ENCODE data around the gene DOC2B.
A peak's percentile ranks its signal among the peaks of the same experiment; 100 is the strongest.

The DOC2B gene

DNA sequence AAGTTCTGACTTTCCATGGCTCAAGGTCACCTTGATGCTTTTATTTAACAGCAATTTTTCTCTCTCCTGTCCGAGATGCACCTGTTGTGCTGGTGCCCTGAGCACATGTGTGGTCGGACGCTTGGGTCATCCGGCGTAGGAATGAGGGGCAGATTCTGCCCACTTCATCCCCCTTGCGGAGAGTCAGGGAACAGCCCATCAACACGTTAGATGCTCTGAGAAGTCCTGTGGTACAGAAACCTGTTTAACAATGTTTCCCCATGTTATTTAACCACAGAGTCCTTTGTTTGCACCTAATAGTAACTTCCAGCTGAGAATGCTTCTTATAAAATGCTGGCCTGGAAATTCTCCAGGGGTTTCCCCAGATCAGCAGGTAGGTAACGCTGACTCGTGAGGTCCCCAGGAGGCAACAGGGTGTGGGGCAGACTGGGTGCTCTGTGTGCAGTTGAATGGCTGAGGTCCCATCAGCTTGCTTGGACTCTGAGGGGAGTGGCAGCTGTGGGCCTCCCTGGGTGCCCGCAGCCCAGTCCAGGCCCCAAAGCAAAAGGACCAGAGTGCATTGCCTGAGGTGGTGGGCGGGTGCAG is 17.8 kb downstream of the DOC2B start:
- H3K27ac ChIP-seq (ENCODE audit: poor library complexity, severe bottlenecking): no peak overlapping the region
- no peak for DNase-seq (ENCODE audit: low spot score)
- TF ChIP-seq, protein P1, sequence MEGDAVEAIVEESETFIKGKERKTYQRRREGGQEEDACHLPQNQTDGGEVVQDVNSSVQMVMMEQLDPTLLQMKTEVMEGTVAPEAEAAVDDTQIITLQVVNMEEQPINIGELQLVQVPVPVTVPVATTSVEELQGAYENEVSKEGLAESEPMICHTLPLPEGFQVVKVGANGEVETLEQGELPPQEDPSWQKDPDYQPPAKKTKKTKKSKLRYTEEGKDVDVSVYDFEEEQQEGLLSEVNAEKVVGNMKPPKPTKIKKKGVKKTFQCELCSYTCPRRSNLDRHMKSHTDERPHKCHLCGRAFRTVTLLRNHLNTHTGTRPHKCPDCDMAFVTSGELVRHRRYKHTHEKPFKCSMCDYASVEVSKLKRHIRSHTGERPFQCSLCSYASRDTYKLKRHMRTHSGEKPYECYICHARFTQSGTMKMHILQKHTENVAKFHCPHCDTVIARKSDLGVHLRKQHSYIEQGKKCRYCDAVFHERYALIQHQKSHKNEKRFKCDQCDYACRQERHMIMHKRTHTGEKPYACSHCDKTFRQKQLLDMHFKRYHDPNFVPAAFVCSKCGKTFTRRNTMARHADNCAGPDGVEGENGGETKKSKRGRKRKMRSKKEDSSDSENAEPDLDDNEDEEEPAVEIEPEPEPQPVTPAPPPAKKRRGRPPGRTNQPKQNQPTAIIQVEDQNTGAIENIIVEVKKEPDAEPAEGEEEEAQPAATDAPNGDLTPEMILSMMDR (IDR thresholded peaks at IDR 0.05; ENCODE audit: poor library complexity, severe bottlenecking): peak; percentile 22

DNA sequence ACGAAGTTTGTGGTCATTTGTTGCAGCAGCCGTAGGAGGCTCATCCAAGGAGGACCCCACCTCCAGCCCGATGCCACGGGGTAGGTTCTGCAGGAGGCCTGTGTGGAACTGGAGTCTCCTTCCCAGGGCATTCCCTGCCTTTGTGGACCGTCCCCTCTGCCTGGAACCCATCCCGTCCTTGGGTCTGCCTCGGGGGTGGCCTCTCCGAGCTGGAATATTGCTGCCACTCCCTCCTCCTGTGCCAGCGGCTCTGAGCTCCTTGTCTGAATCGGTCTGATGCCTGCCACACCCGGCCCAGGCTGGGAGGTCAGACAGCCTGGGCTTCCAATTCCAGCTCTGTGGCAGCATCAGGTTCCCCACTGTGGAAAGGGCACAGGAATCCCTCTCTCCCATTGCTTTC is 18.8 kb downstream of the DOC2B start:
- TF ChIP-seq, protein P1 (IDR thresholded peaks at IDR 0.05; ENCODE audit: poor library complexity, severe bottlenecking): no peak
- DNase-seq (ENCODE audit: low spot score) (no peak), ATAC-seq (ENCODE audit: low read depth) (no peak)
- no peaks in the 10 kb centered on the region for H3K36me3 ChIP-seq (ENCODE audit: low read depth)
- no peaks in the 10 kb centered on the region for H3K27me3 ChIP-seq (ENCODE audit: insufficient read depth, poor library complexity, severe bottlenecking)
- H3K9me3 ChIP-seq (ENCODE audit: severe bottlenecking): no peaks in the 10 kb centered on the region
- H3K4me3 ChIP-seq (ENCODE audit: severe bottlenecking): no peak overlapping the region
- H3K4me1 ChIP-seq (ENCODE audit: insufficient read depth, poor library complexity, severe bottlenecking): no peaks in the 10 kb centered on the region
- H3K27ac ChIP-seq (ENCODE audit: poor library complexity, severe bottlenecking): no peak overlapping the region

More for the DNA sequence above, 17.8 kb downstream of the DOC2B start:
- Histone ChIP-seq H3K4me1 (ENCODE audit: insufficient read depth, poor library complexity, severe bottlenecking) (no peaks in the 10 kb centered on the region), H3K27me3 (ENCODE audit: insufficient read depth, poor library complexity, severe bottlenecking) (no peaks in the 10 kb centered on the region), H3K4me3 (ENCODE audit: severe bottlenecking) (no peak overlapping the region), H3K36me3 (ENCODE audit: low read depth) (no peaks in the 10 kb centered on the region), H3K9me3 (ENCODE audit: severe bottlenecking) (no peaks in the 10 kb centered on the region)
- ATAC-seq (ENCODE audit: low read depth): peak; percentile 46; the same call in 1 of the 3 replicates

GRCh38 chr17:161481-161880 is 20.0 kb downstream of the DOC2B start:
- H3K36me3 ChIP-seq (ENCODE audit: low read depth): no peaks in the 10 kb centered on the region
- H3K4me1 ChIP-seq (ENCODE audit: insufficient read depth, poor library complexity, severe bottlenecking): no peaks in the 10 kb centered on the region
- H3K9me3 ChIP-seq (ENCODE audit: severe bottlenecking): no peaks in the 10 kb centered on the region
- no peak for ATAC-seq (ENCODE audit: low read depth)
- no peak overlapping the region for H3K4me3 ChIP-seq (ENCODE audit: severe bottlenecking)
- no peak for DNase-seq (ENCODE audit: low spot score)
- no peaks in the 10 kb centered on the region for H3K27me3 ChIP-seq (ENCODE audit: insufficient read depth, poor library complexity, severe bottlenecking)
- H3K27ac ChIP-seq (ENCODE audit: poor library complexity, severe bottlenecking): no peak overlapping the region
- TF ChIP-seq, protein P1 (IDR thresholded peaks at IDR 0.05; ENCODE audit: poor library complexity, severe bottlenecking): no peak

GRCh38 chr17:160336-160735 is 21.1 kb downstream of the DOC2B start:
- TF ChIP-seq, protein P1 (IDR thresholded peaks at IDR 0.05; ENCODE audit: poor library complexity, severe bottlenecking): no peak
- no peak for ATAC-seq (ENCODE audit: low read depth)

DNA sequence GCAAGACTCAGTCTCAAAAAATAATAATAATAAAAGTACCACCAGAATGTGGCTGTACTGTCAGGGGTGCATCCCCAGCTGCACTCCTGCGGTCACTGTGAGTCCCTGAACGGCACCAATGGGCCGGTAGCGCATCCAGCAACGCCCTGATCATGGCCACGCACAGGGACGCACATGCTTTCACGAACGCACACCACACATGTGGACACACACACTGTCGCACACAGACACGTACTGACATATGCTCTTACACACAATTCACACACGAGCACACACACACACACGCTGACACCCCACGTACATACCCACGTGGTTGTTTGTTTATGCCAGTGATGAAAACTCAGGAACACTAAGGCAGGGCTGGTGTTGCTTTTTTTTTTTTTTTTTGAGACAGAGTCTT is 21.8 kb downstream of the DOC2B start:
- H3K36me3 ChIP-seq (ENCODE audit: low read depth): no peaks in the 10 kb centered on the region
- no peak overlapping the region for H3K4me3 ChIP-seq (ENCODE audit: severe bottlenecking)
- no peaks in the 10 kb centered on the region for H3K4me1 ChIP-seq (ENCODE audit: insufficient read depth, poor library complexity, severe bottlenecking)
- no peaks in the 10 kb centered on the region for H3K9me3 ChIP-seq (ENCODE audit: severe bottlenecking)
- no peak for DNase-seq (ENCODE audit: low spot score)
- TF ChIP-seq, protein P1 (IDR thresholded peaks at IDR 0.05; ENCODE audit: poor library complexity, severe bottlenecking): no peak
- H3K27ac ChIP-seq (ENCODE audit: poor library complexity, severe bottlenecking): no peak overlapping the region
- no peaks in the 10 kb centered on the region for H3K27me3 ChIP-seq (ENCODE audit: insufficient read depth, poor library complexity, severe bottlenecking)
- ATAC-seq (ENCODE audit: low read depth): no peak

More at GRCh38 chr17:160336-160735, 21.1 kb downstream of the DOC2B start:
- no peaks in the 10 kb centered on the region for H3K36me3 ChIP-seq (ENCODE audit: low read depth)
- no peak overlapping the region for H3K4me3 ChIP-seq (ENCODE audit: severe bottlenecking)
- no peak overlapping the region for H3K27ac ChIP-seq (ENCODE audit: poor library complexity, severe bottlenecking)
- no peak for DNase-seq (ENCODE audit: low spot score)
- no peaks in the 10 kb centered on the region for H3K4me1 ChIP-seq (ENCODE audit: insufficient read depth, poor library complexity, severe bottlenecking)
- no peaks in the 10 kb centered on the region for H3K9me3 ChIP-seq (ENCODE audit: severe bottlenecking)
- no peaks in the 10 kb centered on the region for H3K27me3 ChIP-seq (ENCODE audit: insufficient read depth, poor library complexity, severe bottlenecking)

Data from RWPE2 (cell line).